Measurements from ENCODE around the gene SNCA.

Gene SNCA

GRCh38 chr4:89814362-89814761 is 22.6 kb downstream of the SNCA start:
- Histone ChIP-seq H3K9ac (ENCODE audit: low read length in 2 of 2) (no peak overlapping the region), H3K27ac (ENCODE audit: low read length) (no peak overlapping the region), H3K36me3 (ENCODE audit: control insufficient read depth in 2 of 2, insufficient read depth in 2 of 2, low read length in 2 of 2) (no peaks in the 10 kb centered on the region), H3K27me3 (ENCODE audit: control insufficient read depth in 1 of 2, insufficient read depth in 2 of 2, low read length in 2 of 2) (no peaks in the 10 kb centered on the region), H3K9me3 (ENCODE audit: control insufficient read depth in 2 of 2, low read length in 2 of 2) (no peaks in the 10 kb centered on the region), H3K4me1 (ENCODE audit: control insufficient read depth, insufficient read depth, low read length) (no peaks in the 10 kb centered on the region), H3K4me3 (ENCODE audit: low read length in 2 of 2) (no peak overlapping the region)

GRCh38 chr4:89813197-89813596 is 23.8 kb downstream of the SNCA start:
- H3K9me3 ChIP-seq (ENCODE audit: control insufficient read depth in 2 of 2, low read length in 2 of 2) = no peaks in the 10 kb centered on the region
- H3K27me3 ChIP-seq (ENCODE audit: control insufficient read depth in 1 of 2, insufficient read depth in 2 of 2, low read length in 2 of 2) = no peaks in the 10 kb centered on the region
- H3K36me3 ChIP-seq (ENCODE audit: control insufficient read depth in 2 of 2, insufficient read depth in 2 of 2, low read length in 2 of 2) = no peaks in the 10 kb centered on the region
- no peak overlapping the region for H3K27ac ChIP-seq (ENCODE audit: low read length)
- H3K9ac ChIP-seq (ENCODE audit: low read length in 2 of 2) = no peak overlapping the region
- no peaks in the 10 kb centered on the region for H3K4me1 ChIP-seq (ENCODE audit: control insufficient read depth, insufficient read depth, low read length)
- no peak overlapping the region for H3K4me3 ChIP-seq (ENCODE audit: low read length in 2 of 2)

- no peak overlapping the region for H3K27ac ChIP-seq (ENCODE audit: low read length)
- no peaks in the 10 kb centered on the region for H3K9me3 ChIP-seq (ENCODE audit: control insufficient read depth in 2 of 2, low read length in 2 of 2)
- H3K36me3 ChIP-seq (ENCODE audit: control insufficient read depth in 2 of 2, insufficient read depth in 2 of 2, low read length in 2 of 2) = no peaks in the 10 kb centered on the region
- no peak overlapping the region for H3K4me3 ChIP-seq (ENCODE audit: low read length in 2 of 2)
- no peaks in the 10 kb centered on the region for H3K27me3 ChIP-seq (ENCODE audit: control insufficient read depth in 1 of 2, insufficient read depth in 2 of 2, low read length in 2 of 2)
- no peaks in the 10 kb centered on the region for H3K4me1 ChIP-seq (ENCODE audit: control insufficient read depth, insufficient read depth, low read length)
- no peak overlapping the region for H3K9ac ChIP-seq (ENCODE audit: low read length in 2 of 2)
Measured at GRCh38 chr4:89807441-89808140, 29.4 kb downstream of the SNCA start.

- Histone ChIP-seq H3K4me3 (ENCODE audit: low read length in 2 of 2) (no peak overlapping the region), H3K27me3 (ENCODE audit: control insufficient read depth in 1 of 2, insufficient read depth in 2 of 2, low read length in 2 of 2) (no peaks in the 10 kb centered on the region), H3K36me3 (ENCODE audit: control insufficient read depth in 2 of 2, insufficient read depth in 2 of 2, low read length in 2 of 2) (no peaks in the 10 kb centered on the region), H3K9me3 (ENCODE audit: control insufficient read depth in 2 of 2, low read length in 2 of 2) (no peaks in the 10 kb centered on the region), H3K27ac (ENCODE audit: low read length) (no peak overlapping the region), H3K9ac (ENCODE audit: low read length in 2 of 2) (no peak overlapping the region), H3K4me1 (ENCODE audit: control insufficient read depth, insufficient read depth, low read length) (no peaks in the 10 kb centered on the region)
Measured at GRCh38 chr4:89805297-89805696, 31.7 kb downstream of the SNCA start.

- Histone ChIP-seq H3K4me1 (ENCODE audit: control insufficient read depth, insufficient read depth, low read length) (no peaks in the 10 kb centered on the region), H3K4me3 (ENCODE audit: low read length in 2 of 2) (no peak overlapping the region), H3K9ac (ENCODE audit: low read length in 2 of 2) (no peak overlapping the region), H3K27me3 (ENCODE audit: control insufficient read depth in 1 of 2, insufficient read depth in 2 of 2, low read length in 2 of 2) (no peaks in the 10 kb centered on the region), H3K9me3 (ENCODE audit: control insufficient read depth in 2 of 2, low read length in 2 of 2) (no peaks in the 10 kb centered on the region), H3K27ac (ENCODE audit: low read length) (no peak overlapping the region), H3K36me3 (ENCODE audit: control insufficient read depth in 2 of 2, insufficient read depth in 2 of 2, low read length in 2 of 2) (no peaks in the 10 kb centered on the region)
Measured at GRCh38 chr4:89803915-89804314, 33.0 kb downstream of the SNCA start.

GRCh38 chr4:89803036-89803435 is 33.9 kb downstream of the SNCA start:
- Histone ChIP-seq H3K4me1 (ENCODE audit: control insufficient read depth, insufficient read depth, low read length) (no peaks in the 10 kb centered on the region), H3K9ac (ENCODE audit: low read length in 2 of 2) (no peak overlapping the region), H3K4me3 (ENCODE audit: low read length in 2 of 2) (no peak overlapping the region)

GRCh38 chr4:89800527-89801103 is 36.3 kb downstream of the SNCA start:
- no peaks in the 10 kb centered on the region for H3K4me1 ChIP-seq (ENCODE audit: control insufficient read depth, insufficient read depth, low read length)
- H3K27ac ChIP-seq (ENCODE audit: low read length) = no peak overlapping the region

More at GRCh38 chr4:89803036-89803435, 33.9 kb downstream of the SNCA start:
- Histone ChIP-seq H3K27me3 (ENCODE audit: control insufficient read depth in 1 of 2, insufficient read depth in 2 of 2, low read length in 2 of 2) (no peaks in the 10 kb centered on the region), H3K36me3 (ENCODE audit: control insufficient read depth in 2 of 2, insufficient read depth in 2 of 2, low read length in 2 of 2) (no peaks in the 10 kb centered on the region), H3K9me3 (ENCODE audit: control insufficient read depth in 2 of 2, low read length in 2 of 2) (no peaks in the 10 kb centered on the region), H3K27ac (ENCODE audit: low read length) (no peak overlapping the region)

GRCh38 chr4:89800012-89800516 is 36.9 kb downstream of the SNCA start:
- Histone ChIP-seq H3K9me3 (ENCODE audit: control insufficient read depth in 2 of 2, low read length in 2 of 2) (no peaks in the 10 kb centered on the region), H3K36me3 (ENCODE audit: control insufficient read depth in 2 of 2, insufficient read depth in 2 of 2, low read length in 2 of 2) (no peaks in the 10 kb centered on the region), H3K9ac (ENCODE audit: low read length in 2 of 2) (no peak overlapping the region), H3K4me3 (ENCODE audit: low read length in 2 of 2) (no peak overlapping the region), H3K27me3 (ENCODE audit: control insufficient read depth in 1 of 2, insufficient read depth in 2 of 2, low read length in 2 of 2) (no peaks in the 10 kb centered on the region), H3K4me1 (ENCODE audit: control insufficient read depth, insufficient read depth, low read length) (no peaks in the 10 kb centered on the region), H3K27ac (ENCODE audit: low read length) (no peak overlapping the region)

More at GRCh38 chr4:89800527-89801103, 36.3 kb downstream of the SNCA start:
- Histone ChIP-seq H3K9ac (ENCODE audit: low read length in 2 of 2) (no peak overlapping the region), H3K9me3 (ENCODE audit: control insufficient read depth in 2 of 2, low read length in 2 of 2) (no peaks in the 10 kb centered on the region), H3K4me3 (ENCODE audit: low read length in 2 of 2) (no peak overlapping the region), H3K36me3 (ENCODE audit: control insufficient read depth in 2 of 2, insufficient read depth in 2 of 2, low read length in 2 of 2) (no peaks in the 10 kb centered on the region), H3K27me3 (ENCODE audit: control insufficient read depth in 1 of 2, insufficient read depth in 2 of 2, low read length in 2 of 2) (no peaks in the 10 kb centered on the region)

GRCh38 chr4:89799071-89799470 is 37.9 kb downstream of the SNCA start:
- Histone ChIP-seq H3K27me3 (ENCODE audit: control insufficient read depth in 1 of 2, insufficient read depth in 2 of 2, low read length in 2 of 2) (no peaks in the 10 kb centered on the region), H3K4me3 (ENCODE audit: low read length in 2 of 2) (no peak overlapping the region), H3K27ac (ENCODE audit: low read length) (no peak overlapping the region), H3K36me3 (ENCODE audit: control insufficient read depth in 2 of 2, insufficient read depth in 2 of 2, low read length in 2 of 2) (no peaks in the 10 kb centered on the region), H3K9me3 (ENCODE audit: control insufficient read depth in 2 of 2, low read length in 2 of 2) (no peaks in the 10 kb centered on the region), H3K9ac (ENCODE audit: low read length in 2 of 2) (no peak overlapping the region), H3K4me1 (ENCODE audit: control insufficient read depth, insufficient read depth, low read length) (no peaks in the 10 kb centered on the region)

- Histone ChIP-seq H3K4me3 (ENCODE audit: low read length in 2 of 2) (no peak overlapping the region), H3K4me1 (ENCODE audit: control insufficient read depth, insufficient read depth, low read length) (no peaks in the 10 kb centered on the region), H3K9me3 (ENCODE audit: control insufficient read depth in 2 of 2, low read length in 2 of 2) (no peaks in the 10 kb centered on the region), H3K36me3 (ENCODE audit: control insufficient read depth in 2 of 2, insufficient read depth in 2 of 2, low read length in 2 of 2) (no peaks in the 10 kb centered on the region), H3K27ac (ENCODE audit: low read length) (no peak overlapping the region), H3K9ac (ENCODE audit: low read length in 2 of 2) (no peak overlapping the region), H3K27me3 (ENCODE audit: control insufficient read depth in 1 of 2, insufficient read depth in 2 of 2, low read length in 2 of 2) (no peaks in the 10 kb centered on the region)
Measured at GRCh38 chr4:89797117-89797516, 39.8 kb downstream of the SNCA start.
